ENCODE measurements around the gene UBE2Q1.
A peak's percentile ranks its signal among the peaks of the same experiment; 100 is the strongest.

UBE2Q1 gene

GRCh38 chr1:154577346-154578057 is 19.0 kb upstream of the UBE2Q1 start:
- DNase-seq (ENCODE audit: low read depth in 3 of 3), result no peak

GRCh38 chr1:154575951-154576566 is 17.6 kb upstream of the UBE2Q1 start:
- DNase-seq (ENCODE audit: low read depth in 3 of 3), result no peak

- no peak for DNase-seq (ENCODE audit: low read depth in 3 of 3)
Observed at GRCh38 chr1:154575147-154575927, 16.9 kb upstream of the UBE2Q1 start.

GRCh38 chr1:154574716-154575115 is 16.3 kb upstream of the UBE2Q1 start:
- no peak for DNase-seq (ENCODE audit: low read depth in 3 of 3)

- DNase-seq (ENCODE audit: low read depth in 3 of 3), result no peak
Observed at GRCh38 chr1:154573168-154573510, 14.7 kb upstream of the UBE2Q1 start.

GRCh38 chr1:154572468-154573167 is 14.2 kb upstream of the UBE2Q1 start:
- no peak for DNase-seq (ENCODE audit: low read depth in 3 of 3)

- DNase-seq (ENCODE audit: low read depth in 3 of 3), result no peak
Observed at GRCh38 chr1:154571964-154572288, 13.5 kb upstream of the UBE2Q1 start.

- no peak for DNase-seq (ENCODE audit: low read depth in 3 of 3)
Observed at GRCh38 chr1:154571244-154571963, 12.9 kb upstream of the UBE2Q1 start.

GRCh38 chr1:154568157-154568815 is 9.8 kb upstream of the UBE2Q1 start:
- no peak for DNase-seq (ENCODE audit: low read depth in 3 of 3)

- DNase-seq (ENCODE audit: low read depth in 3 of 3), result peak; percentile 34 to 52 (median 39)
Observed at GRCh38 chr1:154567386-154568156, 9.1 kb upstream of the UBE2Q1 start, which contains the start of gene CHRNB2. CHRNB2 (plus strand) TSS chr1:154567778; CDS start chr1:154568045, 267 bp downstream.

GRCh38 chr1:154565876-154566275 is 7.4 kb upstream of the UBE2Q1 start:
- DNase-seq (ENCODE audit: low read depth in 3 of 3), result no peak

GRCh38 chr1:154559466-154560044 is 1.1 kb upstream of the UBE2Q1 start:
- DNase-seq (ENCODE audit: low read depth in 3 of 3), result peak; percentile 54 to 77 (median 67)

- DNase-seq (ENCODE audit: low read depth in 3 of 3), result peak; percentile 99 to 100 (median 99)
Observed at GRCh38 chr1:154558720-154559465, 431 bp upstream of the UBE2Q1 start.

- no peak for DNase-seq (ENCODE audit: low read depth in 3 of 3)
Observed at GRCh38 chr1:154557248-154557938, 1.1 kb downstream of the UBE2Q1 start.

GRCh38 chr1:154556422-154556821 is 2.0 kb downstream of the UBE2Q1 start:
- DNase-seq (ENCODE audit: low read depth in 3 of 3), result no peak

GRCh38 chr1:154553056-154554030 is 5.1 kb downstream of the UBE2Q1 start:
- DNase-seq (ENCODE audit: low read depth in 3 of 3), result no peak

- DNase-seq (ENCODE audit: low read depth in 3 of 3), result no peak
Observed at GRCh38 chr1:154552036-154552435, 6.4 kb downstream of the UBE2Q1 start.

All from stimulated activated CD4-positive, alpha-beta T cell treated with anti-CD3 and anti-CD28 coated beads, TNF-alpha, amount 100 ng/mL, for 4 hours (primary cell).